ENCODE measurements around the gene CCNF. TPM values are rescaled to one million over a fixed set of nuclear protein-coding genes. Genes with fewer than 3 reads are reported as not detected.

Gene CCNF
- total RNA-seq, 1 experiment from 2014 or later = 54.5 TPM

GRCh38 chr16:2485811-2486507 lies 56.7 kb downstream of the CCNF start:
- no peak for DNase-seq (ENCODE audit: low spot score)

GRCh38 chr16:2486645-2487516 lies 57.6 kb downstream of the CCNF start:
- DNase-seq (ENCODE audit: low spot score) = no peak

GRCh38 chr16:2487517-2487842 lies 58.2 kb downstream of the CCNF start:
- DNase-seq (ENCODE audit: low spot score) = no peak

GRCh38 chr16:2487903-2488531 lies 58.8 kb downstream of the CCNF start:
- DNase-seq (ENCODE audit: low spot score) = no peak

- no peak for DNase-seq (ENCODE audit: low spot score)
Measured at GRCh38 chr16:2489581-2489980, 60.3 kb downstream of the CCNF start.

- no peak for DNase-seq (ENCODE audit: low spot score)
Measured at GRCh38 chr16:2490190-2491105, 61.2 kb downstream of the CCNF start.

GRCh38 chr16:2492292-2492691 lies 63.0 kb downstream of the CCNF start:
- no peak for DNase-seq (ENCODE audit: low spot score)

GRCh38 chr16:2493605-2494004 lies 64.4 kb downstream of the CCNF start:
- DNase-seq (ENCODE audit: low spot score) = no peak

- no peak for DNase-seq (ENCODE audit: low spot score)
Measured at GRCh38 chr16:2494616-2495015, 65.4 kb downstream of the CCNF start.

GRCh38 chr16:2495041-2495440 lies 65.8 kb downstream of the CCNF start:
- DNase-seq (ENCODE audit: low spot score) = no peak

- DNase-seq (ENCODE audit: low spot score) = no peak
Measured at GRCh38 chr16:2496223-2497115, 67.2 kb downstream of the CCNF start.

- DNase-seq (ENCODE audit: low spot score) = no peak
Measured at GRCh38 chr16:2497116-2497630, 67.9 kb downstream of the CCNF start.

- no peak for DNase-seq (ENCODE audit: low spot score)
Measured at GRCh38 chr16:2497695-2498484, 68.6 kb downstream of the CCNF start.

- DNase-seq (ENCODE audit: low spot score) = no peak
Measured at GRCh38 chr16:2498531-2499253, 69.4 kb downstream of the CCNF start.

GRCh38 chr16:2499454-2499853 lies 70.2 kb downstream of the CCNF start:
- DNase-seq (ENCODE audit: low spot score) = no peak

- DNase-seq (ENCODE audit: low spot score) = no peak
Measured at GRCh38 chr16:2499890-2500429, 70.7 kb downstream of the CCNF start.

- DNase-seq (ENCODE audit: low spot score) = no peak
Measured at GRCh38 chr16:2500430-2500917, 71.2 kb downstream of the CCNF start.

Data from A172 (cell line).